HG02852 (cell line): ENCODE measurements around the gene TET1.
"Not testable (repeated sequence)": the region's sequence is repeated elsewhere in the genome, so short reads cannot be mapped to it uniquely, and the experiment has no call there.

Experiments used
- ATAC-seq: cut with Tn5 transposase; IDR thresholded peaks from one replicate; pipeline ENCODE4 v1.9.1; 2021; ENCODE audit warnings: mild to moderate bottlenecking, moderate library complexity; ENCODE audit not compliant: unreplicated experiment

The TET1 gene

GRCh38 chr10:68562661-68563570, 2.8 kb downstream of the TET1 start:
- ATAC-seq = no peak

- no peak for ATAC-seq
Observed at GRCh38 chr10:68564712-68565111, 4.6 kb downstream of the TET1 start.

- no peak for ATAC-seq
Observed at GRCh38 chr10:68565658-68566057, 5.5 kb downstream of the TET1 start.

- ATAC-seq = no peak
Observed at GRCh38 chr10:68566351-68566750, 6.2 kb downstream of the TET1 start.

- no peak for ATAC-seq
Observed at GRCh38 chr10:68566955-68567354, 6.8 kb downstream of the TET1 start.

GRCh38 chr10:68572151-68572550, 12.0 kb downstream of the TET1 start:
- ATAC-seq = no peak

- ATAC-seq = no peak
Observed at GRCh38 chr10:68574051-68574450, 13.9 kb downstream of the TET1 start.

- ATAC-seq = no peak
Observed at GRCh38 chr10:68576118-68576517, 16.0 kb downstream of the TET1 start.

GRCh38 chr10:68578974-68579373, 18.8 kb downstream of the TET1 start:
- ATAC-seq = no peak

- ATAC-seq = not testable (repeated sequence)
Observed at GRCh38 chr10:68584187-68584586, 24.1 kb downstream of the TET1 start.

GRCh38 chr10:68586606-68587305, 26.6 kb downstream of the TET1 start:
- no peak for ATAC-seq

- no peak for ATAC-seq
Observed at GRCh38 chr10:68594405-68594804, 34.3 kb downstream of the TET1 start.

GRCh38 chr10:68595513-68595912, 35.4 kb downstream of the TET1 start:
- no peak for ATAC-seq

GRCh38 chr10:68597407-68597806, 37.3 kb downstream of the TET1 start:
- no peak for ATAC-seq

GRCh38 chr10:68598978-68599770, 39.0 kb downstream of the TET1 start:
- ATAC-seq = no peak

- ATAC-seq = no peak
Observed at GRCh38 chr10:68599771-68600040, 39.6 kb downstream of the TET1 start.

- ATAC-seq = peak; percentile 89
Observed at GRCh38 chr10:68600041-68600778, 40.1 kb downstream of the TET1 start.

GRCh38 chr10:68601501-68602265, 41.5 kb downstream of the TET1 start:
- no peak for ATAC-seq

- no peak for ATAC-seq
Observed at GRCh38 chr10:68602434-68602833, 42.3 kb downstream of the TET1 start.

- ATAC-seq = no peak
Observed at GRCh38 chr10:68603766-68604165, 43.6 kb downstream of the TET1 start.
